DOHH2 (cell line): Measurements from ENCODE around the gene ESPN.

Experiments
- H3F3A ChIP-seq: fragments of 200-600 bp; sonication (generic), shearing (Covaris generic); 2 replicates; pipeline ENCODE4 v1.6.0; 2016; ENCODE audit warnings: antibody characterized with exemption, mild to moderate bottlenecking; ENCODE audit not compliant: control insufficient read depth, insufficient read depth
- H3K27ac ChIP-seq: fragments of 200-600 bp; sonication (generic); 2 replicates; pipeline ENCODE4 v1.5.1; 2014; ENCODE audit warnings: low read depth, mild to moderate bottlenecking, low read length, moderate library complexity
- H3K27me3 ChIP-seq: fragments of 200-600 bp; sonication (generic); 2 replicates; pipeline ENCODE4 v1.6.1; 2014; ENCODE audit warnings: mild to moderate bottlenecking, low read length, mixed read lengths; ENCODE audit not compliant: control insufficient read depth
- H3K36me3 ChIP-seq: fragments of 200-600 bp; sonication (generic); 2 replicates; pipeline ENCODE4 v1.6.1; 2014; ENCODE audit warnings: mild to moderate bottlenecking, low read length, moderate library complexity, mixed read lengths; ENCODE audit not compliant: control insufficient read depth
- H3K4me1 ChIP-seq: fragments of 200-600 bp; sonication (generic); 2 replicates; pipeline ENCODE4 v1.6.1; 2014; ENCODE audit warnings: mild to moderate bottlenecking, low read length, mixed read lengths; ENCODE audit not compliant: control insufficient read depth
- H3K4me2 ChIP-seq: fragments of 200-600 bp; sonication (generic); 2 replicates; pipeline ENCODE4 v1.6.0; 2014; ENCODE audit warnings: mild to moderate bottlenecking, low read length, moderate library complexity
- H3K4me3 ChIP-seq: fragments of 200-600 bp; sonication (generic); 2 replicates; pipeline ENCODE4 v1.5.1; 2014; ENCODE audit warnings: mild to moderate bottlenecking, low read length, mixed read lengths
- H3K79me2 ChIP-seq: fragments of 200-600 bp; sonication (generic); 2 replicates; pipeline ENCODE4 v1.6.1; 2014; ENCODE audit warnings: mild to moderate bottlenecking, low read length, mixed read lengths; ENCODE audit not compliant: control insufficient read depth
- H3K9me2 ChIP-seq: fragments of 200-600 bp; sonication (generic); replicated peaks from 2 replicates; pipeline ENCODE4 v1.6.1; 2014; ENCODE audit warnings: mild to moderate bottlenecking, low read length, mixed read lengths; ENCODE audit not compliant: control insufficient read depth
- H3K9me3 ChIP-seq: fragments of 200-600 bp; sonication (generic); 2 replicates; pipeline ENCODE4 v1.6.1; 2014; ENCODE audit warnings: antibody characterized with exemption, low read length, mixed read lengths; ENCODE audit not compliant: control insufficient read depth, insufficient read depth
- H4K20me1 ChIP-seq: fragments of 200-600 bp; sonication (generic); 2 replicates; pipeline ENCODE4 v1.6.0; 2014; ENCODE audit warnings: low read depth, mild to moderate bottlenecking, antibody characterized with exemption, low read length, moderate library complexity; ENCODE audit not compliant: control insufficient read depth, insufficient read depth
- CTCF ChIP-seq: fragments of 200-600 bp; sonication (generic); IDR thresholded peaks from one replicate; pipeline ENCODE4 v1.5.1; 2014; ENCODE audit warnings: antibody characterized with exemption, mild to moderate bottlenecking, low read depth, low read length; ENCODE audit not compliant: poor library complexity, severe bottlenecking
- EZH2phosphoT487 ChIP-seq: fragments of 200-600 bp; sonication (generic); IDR thresholded peaks from 2 replicates; pipeline ENCODE4 v1.6.1; 2017; ENCODE audit warnings: borderline replicate concordance, mild to moderate bottlenecking, antibody characterized with exemption, low read length, moderate library complexity, mixed read lengths

The ESPN gene

DNA sequence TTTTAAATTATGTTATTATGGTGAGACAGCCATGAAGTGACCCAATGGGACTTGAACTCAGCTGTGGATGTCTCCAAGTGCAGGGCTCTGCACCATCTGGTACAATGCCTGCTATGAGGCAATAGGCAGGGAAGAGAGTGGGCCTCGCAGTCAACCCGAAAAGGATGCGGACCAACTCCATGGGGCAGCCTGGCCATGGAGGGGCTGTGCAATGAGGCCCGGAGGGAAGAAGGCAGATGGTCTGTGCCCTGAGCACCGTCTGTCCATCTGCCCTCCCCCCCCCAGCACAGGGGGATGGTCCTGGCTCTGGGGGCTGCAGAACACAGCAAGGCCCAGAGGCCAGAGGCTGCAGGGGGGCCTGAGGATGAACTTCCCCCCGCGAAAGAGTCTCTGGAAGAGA is 17.0 kb downstream of the ESPN start:
- H3K4me2 ChIP-seq: no peak overlapping the region
- H3K9me2 ChIP-seq: no peaks in the 10 kb centered on the region
- no peaks in the 10 kb centered on the region for H3F3A ChIP-seq
- no peaks in the 10 kb centered on the region for H3K9me3 ChIP-seq
- H3K27ac ChIP-seq: no peak overlapping the region
- H3K4me3 ChIP-seq: no peak overlapping the region
- peaks cover 9% of the 10 kb centered on the region for H3K27me3 ChIP-seq
- no peaks in the 10 kb centered on the region for H3K79me2 ChIP-seq
- peaks cover 7% of the 10 kb centered on the region; the same call in 1 of the 2 replicates for H4K20me1 ChIP-seq
- no peak for TF ChIP-seq EZH2phosphoT487
- no peak for TF ChIP-seq CTCF
- H3K36me3 ChIP-seq: no peaks in the 10 kb centered on the region
- H3K4me1 ChIP-seq: no peaks in the 10 kb centered on the region

DNA sequence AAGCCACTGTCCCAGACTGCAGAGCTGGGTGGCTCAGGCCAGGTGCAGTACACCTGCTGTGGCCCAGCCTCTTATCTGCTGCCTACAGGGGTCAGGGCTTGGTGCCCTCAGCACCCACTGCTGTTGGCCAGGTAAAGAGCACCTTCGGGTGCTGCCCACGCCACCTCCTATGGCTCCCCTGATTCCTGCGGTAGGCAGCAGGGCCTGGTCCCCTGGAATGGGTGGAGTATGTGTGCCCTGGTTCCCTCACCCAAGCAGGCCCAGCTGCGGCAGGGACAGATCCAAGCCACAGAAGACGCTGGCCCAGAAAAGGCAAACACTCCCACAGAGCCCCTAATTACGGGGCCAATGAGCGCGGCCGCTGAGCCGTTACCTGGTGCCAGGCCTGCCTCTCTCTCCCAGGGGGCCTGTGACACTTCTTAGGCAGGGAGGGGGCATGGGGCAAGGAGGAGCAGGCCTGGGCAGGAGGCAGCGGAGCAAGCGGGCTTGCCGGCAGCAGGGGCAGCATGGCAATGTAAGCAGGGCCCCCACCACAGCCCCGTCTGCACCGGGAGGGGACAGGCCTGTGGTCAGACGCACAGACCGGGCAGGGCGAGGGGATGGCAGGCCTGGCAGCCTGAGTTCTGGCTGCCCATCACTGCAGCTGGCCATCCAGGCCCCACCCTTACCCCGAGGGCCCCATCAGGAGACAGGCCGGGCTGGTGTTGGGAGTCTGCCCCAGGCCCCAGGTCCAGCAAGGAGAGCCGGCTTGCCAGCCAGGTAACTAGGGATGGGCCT is 19.0 kb downstream of the ESPN start:
- no peaks in the 10 kb centered on the region for H3K36me3 ChIP-seq
- H3K9me3 ChIP-seq: no peaks in the 10 kb centered on the region
- H3K27me3 ChIP-seq: peaks cover 29% of the 10 kb centered on the region
- H3K9me2 ChIP-seq: no peaks in the 10 kb centered on the region
- no peak for TF ChIP-seq EZH2phosphoT487
- no peak for TF ChIP-seq CTCF
- H3F3A ChIP-seq: no peaks in the 10 kb centered on the region
- peaks cover 7% of the 10 kb centered on the region; the same call in 1 of the 2 replicates for H4K20me1 ChIP-seq
- no peak overlapping the region for H3K4me2 ChIP-seq
- no peak overlapping the region for H3K27ac ChIP-seq
- H3K4me3 ChIP-seq: no peak overlapping the region
- peaks cover 13% of the 10 kb centered on the region for H3K4me1 ChIP-seq
- H3K79me2 ChIP-seq: no peaks in the 10 kb centered on the region

DNA sequence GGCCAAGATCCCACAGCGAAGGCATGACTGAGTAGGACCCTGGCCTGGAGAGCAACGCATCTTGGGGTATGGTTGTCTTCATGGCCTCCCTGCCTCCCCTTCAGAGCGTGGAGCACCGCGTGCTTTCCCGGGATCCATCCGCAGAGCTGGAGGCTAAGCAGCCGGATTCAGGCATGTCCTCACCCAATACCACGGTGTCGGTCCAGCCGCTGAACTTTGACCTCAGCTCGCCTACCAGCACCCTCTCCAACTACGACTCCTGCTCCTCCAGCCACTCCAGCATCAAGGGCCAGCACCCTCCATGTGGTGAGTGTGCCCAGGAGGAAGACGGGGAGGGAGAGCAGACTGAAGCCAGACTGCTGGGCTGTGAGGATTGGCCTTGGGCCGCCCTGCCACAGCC is 19.8 kb downstream of the ESPN start:
- TF ChIP-seq CTCF (no peak), EZH2phosphoT487 (no peak)

More for the DNA sequence above, 19.8 kb downstream of the ESPN start:
- Histone ChIP-seq H3K4me2 (no peak overlapping the region), H3K27me3 (peaks cover 32% of the 10 kb centered on the region), H3F3A (no peaks in the 10 kb centered on the region), H3K4me3 (no peak overlapping the region), H3K9me2 (no peaks in the 10 kb centered on the region), H3K4me1 (peaks cover 13% of the 10 kb centered on the region), H3K27ac (no peak overlapping the region), H4K20me1 (peaks cover 7% of the 10 kb centered on the region; the same call in 1 of the 2 replicates), H3K36me3 (no peaks in the 10 kb centered on the region), H3K9me3 (no peaks in the 10 kb centered on the region), H3K79me2 (no peaks in the 10 kb centered on the region)
